HG02973 (cell line): ENCODE data around the gene PKMYT1.

Source experiments
- ATAC-seq: cut with Tn5 transposase; IDR thresholded peaks from one replicate; pipeline ENCODE4 v1.9.1; 2021; ENCODE audit warnings: moderate library complexity; ENCODE audit not compliant: unreplicated experiment

Gene PKMYT1

DNA sequence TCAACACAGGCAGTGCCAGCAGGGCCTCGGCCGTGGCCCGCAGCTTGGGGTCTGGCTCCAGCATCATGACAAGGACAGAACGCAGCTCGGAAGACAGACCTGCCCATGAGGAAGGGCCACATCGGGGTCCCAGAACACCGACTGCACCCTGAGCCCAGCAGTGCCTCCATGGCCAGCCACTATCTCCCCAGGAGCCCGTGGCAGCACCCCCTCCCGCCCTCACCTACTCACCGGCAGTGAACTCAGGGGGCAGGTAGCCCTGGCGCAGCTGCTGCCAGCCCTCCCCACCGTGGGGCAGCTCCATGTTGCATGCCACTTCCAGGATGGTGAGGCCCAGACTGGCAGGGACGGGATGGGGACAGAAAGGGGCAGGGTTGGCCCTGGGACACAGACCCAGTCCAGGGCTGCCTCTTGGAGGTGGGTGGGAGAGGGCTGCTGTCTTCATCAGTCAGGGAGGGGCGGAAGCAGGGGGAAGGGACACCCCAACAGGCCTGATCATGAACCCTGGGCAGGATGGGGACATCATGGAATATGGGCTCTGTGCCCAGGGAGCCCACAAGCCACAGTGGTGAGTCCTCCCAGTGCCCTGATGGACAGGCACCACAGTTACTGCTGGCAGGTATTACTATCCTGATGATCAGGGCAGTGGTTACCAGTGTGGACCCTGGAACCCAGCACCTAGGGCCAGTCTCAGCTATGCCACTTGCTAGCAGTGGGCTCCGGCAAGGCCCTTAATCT, 5.8 kb downstream of the PKMYT1 start:
- no peak for ATAC-seq

DNA sequence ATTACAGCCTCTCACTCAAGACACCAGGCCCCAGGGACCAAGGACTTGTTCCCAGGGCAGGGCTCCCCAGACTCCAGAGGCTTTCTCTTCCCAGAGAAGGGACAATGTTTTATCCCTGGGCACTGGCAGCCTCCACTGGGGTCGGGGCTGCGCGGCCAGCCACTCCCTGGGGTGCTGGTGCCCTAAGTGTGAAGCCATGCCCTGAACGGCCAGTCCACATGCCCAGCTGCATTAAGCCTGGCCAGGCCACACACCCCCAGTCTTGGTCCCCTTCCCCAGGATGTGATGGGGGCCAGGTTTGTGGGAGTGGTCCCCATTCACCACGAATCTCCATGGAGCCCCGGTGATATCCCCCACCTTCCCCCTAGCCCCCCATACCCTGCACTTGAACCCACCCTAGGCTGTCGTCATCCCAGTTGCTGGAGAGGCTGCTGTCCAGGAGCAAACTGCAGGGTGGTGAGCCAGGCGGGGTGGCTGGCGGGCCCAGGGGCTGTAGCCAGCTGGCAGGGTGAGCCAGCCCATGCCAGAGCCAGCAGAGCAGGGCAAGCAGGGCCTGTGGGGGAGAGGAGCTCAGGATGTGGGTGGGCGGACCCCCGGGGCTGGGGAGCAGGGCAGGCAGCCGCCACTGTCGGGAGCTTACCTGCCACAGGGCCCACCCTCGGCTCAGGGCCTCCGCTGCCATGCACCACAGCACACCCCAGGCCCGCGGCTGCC, 6.5 kb downstream of the PKMYT1 start:
- no peak for ATAC-seq

DNA sequence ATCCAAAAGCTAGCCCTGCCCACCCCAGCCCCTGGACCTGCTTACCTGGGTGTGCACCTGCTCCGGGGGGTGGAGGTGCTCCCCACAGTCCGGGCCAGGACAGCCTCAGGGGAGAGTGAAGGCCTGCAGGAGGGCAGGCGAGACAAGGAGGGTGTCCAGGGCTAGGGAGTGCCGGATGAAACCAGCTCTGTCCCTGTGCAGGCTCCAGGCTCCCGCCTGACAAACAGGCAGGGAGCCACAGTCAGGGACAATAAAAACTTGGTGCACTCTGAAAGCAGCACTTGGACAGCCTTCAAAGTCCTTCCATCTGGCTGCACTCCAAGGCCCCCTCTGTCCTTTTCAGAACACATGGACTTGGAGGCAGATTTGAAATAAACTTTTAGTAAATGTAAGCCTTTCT, 7.2 kb downstream of the PKMYT1 start:
- no peak for ATAC-seq

DNA sequence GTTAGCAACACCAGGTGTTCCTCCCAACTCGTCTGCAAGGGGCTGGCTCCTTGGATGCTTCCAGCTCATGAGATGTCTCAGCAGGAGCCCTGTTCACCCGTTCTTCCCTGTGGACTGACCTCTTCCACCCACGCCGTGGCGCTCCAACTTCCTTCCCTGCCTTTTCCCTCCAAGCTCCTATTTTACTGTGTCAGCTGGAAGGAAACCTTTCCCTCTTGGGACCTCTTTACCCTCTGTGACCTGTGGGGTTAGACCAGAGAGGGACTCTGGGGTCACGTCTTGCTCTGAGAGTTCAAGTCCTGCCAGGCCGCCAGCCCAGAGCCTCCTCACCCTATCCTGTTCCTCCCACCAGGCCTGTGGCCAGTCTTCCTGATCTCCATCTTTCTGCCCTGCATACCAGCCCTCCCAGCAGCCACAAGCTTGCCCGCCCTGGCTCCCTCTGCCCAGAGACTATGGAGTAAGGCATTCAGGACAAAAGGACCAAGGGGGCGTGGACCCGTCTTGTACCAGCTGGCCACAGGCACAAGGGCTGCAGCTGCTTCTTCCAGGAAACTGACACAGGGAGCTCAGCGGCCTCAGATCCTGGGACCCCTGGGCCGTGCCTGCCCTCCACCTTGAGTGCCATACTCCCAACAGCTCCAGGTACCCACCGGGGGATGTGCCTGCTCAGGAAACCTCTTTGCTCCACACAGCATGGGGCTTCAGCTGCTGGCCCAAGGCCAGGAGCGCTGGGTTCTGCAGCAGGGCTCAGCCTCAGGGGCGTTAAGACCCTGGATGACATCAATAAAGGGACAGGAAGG, 8.1 kb downstream of the PKMYT1 start:
- no peak for ATAC-seq

DNA sequence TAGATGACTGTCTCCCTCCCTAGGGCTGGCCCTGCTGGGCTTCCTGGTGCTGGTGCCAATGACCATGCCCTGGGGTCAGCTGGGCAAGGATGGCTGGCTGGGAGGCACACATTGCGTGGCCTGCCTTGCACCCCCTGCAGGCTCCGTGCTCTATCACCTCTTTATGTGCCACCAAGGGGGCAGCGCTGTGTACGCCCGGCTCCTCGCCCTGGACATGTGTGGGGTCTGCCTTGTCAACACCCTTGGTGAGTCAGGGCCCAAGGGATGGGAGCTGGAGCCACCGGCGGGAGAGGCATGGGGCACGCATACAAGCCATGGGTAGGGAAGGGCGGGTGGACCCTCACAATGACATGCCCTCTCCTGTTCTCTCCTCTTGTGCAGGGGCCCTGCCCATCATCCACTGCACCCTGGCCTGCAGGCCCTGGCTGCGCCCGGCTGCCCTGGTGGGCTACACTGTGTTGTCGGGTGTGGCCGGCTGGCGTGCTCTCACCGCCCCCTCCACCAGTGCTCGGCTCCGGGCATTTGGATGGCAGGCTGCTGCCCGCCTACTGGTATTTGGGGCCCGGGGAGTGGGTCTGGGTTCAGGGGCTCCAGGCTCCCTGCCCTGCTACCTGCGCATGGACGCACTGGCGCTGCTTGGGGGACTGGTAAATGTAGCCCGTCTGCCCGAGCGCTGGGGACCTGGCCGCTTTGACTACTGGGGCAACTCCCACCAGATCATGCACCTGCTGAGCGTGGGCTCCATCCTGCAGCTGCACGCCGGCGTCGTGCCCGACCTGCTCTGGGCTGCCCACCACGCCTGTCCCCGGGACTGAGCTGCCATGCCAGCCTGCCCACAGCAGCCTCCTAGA, 8.9 kb downstream of the PKMYT1 start:
- ATAC-seq: no peak

DNA sequence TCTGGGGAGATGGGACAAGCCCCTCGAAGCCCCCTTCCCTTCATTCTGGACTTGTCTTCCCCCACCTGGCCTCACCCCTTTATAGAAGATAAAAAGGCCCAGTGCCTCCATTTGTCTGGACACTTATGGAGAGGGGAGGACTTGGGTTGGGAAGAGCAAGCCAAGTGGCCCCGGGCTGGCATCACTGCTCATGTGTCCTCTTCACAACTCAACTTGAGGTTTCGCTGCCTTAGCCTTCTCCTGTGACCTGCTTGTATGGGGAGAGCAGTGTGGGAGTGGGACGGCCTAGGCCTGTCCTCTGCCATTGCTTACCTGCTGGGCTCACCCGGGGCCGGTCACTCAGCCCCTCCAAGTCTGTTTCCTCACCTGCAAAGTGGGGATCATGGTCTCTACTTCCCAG, 9.7 kb downstream of the PKMYT1 start:
- ATAC-seq: no peak

DNA sequence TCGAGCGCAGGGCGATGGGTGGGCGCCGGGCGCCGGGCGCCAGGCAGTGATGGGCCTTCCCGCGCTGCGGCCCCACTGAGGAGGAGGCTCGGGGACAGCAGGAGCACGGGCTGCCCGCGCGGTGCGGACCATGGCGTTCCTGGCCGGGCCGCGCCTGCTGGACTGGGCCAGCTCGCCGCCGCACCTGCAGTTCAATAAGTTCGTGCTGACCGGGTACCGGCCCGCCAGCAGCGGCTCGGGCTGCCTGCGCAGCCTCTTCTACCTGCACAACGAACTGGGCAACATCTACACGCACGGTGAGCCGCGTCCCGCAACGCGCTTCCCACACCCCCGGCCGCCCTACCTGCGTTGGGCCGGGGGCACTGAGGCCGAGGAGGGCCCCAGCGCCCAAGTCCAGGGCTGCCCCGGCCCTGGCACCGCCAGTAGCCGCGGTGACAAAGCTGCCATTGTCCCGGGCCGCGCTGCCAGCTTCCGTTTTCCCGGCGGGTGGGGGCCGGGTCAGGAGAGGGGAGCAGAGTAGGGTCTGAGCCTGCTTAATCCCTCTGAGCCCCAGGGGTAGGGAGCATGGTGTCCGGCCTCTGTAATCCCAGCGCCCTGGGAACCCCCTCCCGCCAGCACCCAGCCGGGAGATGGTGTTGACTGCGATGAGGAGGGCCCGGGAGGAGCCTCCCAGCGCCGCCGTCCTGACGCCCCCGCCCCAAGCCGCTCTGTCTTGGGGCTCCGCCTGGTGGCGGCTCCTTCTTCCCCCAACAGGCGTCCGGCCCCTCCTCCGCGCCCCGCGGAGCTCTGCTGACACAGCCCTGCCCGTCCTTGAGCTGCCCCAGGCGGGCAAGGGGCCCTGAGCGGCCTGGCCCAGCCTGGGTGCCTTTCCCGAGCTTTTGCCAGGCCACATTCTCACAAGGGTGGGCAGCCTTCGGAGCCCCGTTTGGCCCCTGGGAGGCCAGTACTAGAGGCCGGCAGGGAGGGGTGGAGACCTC, 10.4 kb downstream of the PKMYT1 start:
- ATAC-seq: peak; percentile 29

DNA sequence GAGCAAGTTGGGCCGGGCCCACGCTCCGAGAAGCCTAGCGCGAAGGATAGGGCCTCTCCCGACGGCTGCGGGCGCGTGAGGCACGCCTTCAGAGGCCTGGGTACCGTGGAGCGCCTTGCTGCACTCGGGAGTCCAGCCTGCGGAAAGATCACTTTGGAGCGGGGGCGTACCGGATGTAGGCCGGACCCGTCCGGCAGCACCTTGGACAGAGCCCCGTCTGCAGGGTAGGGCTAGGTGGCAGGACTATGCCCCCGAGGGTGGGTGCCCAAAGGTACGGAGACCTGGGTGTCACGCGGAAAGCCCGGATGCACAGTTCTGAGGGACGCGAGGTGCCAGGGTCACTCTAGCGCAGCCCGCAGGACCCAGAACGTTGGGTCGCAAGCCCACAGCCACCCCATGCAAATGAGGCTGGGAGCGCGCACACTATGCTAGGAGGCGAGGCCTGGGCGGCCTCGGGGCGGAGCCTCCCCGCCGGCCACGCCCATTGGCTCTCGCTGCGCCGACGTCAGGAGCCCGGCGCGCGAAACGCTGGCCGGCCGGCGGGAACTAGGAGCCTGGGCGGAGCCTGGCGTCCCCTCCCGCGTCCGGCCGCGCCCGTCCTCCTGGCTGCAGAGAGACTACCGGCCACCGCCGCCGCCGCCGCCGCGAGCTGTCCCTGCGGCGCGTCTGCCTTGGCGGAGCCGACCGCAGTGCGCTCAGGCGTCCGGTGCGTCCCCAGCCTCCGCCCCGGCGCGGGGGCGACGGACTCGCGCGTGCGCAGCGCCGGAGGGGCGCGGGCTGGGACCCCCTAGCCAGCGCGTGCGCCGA, 11.3 kb downstream of the PKMYT1 start, which contains the start of gene PAQR4:
TSS of gene PAQR4 (plus strand) at position 611 of the 807 bp plus-strand sequence. CDS start 327 bp downstream, outside the sequence.
- ATAC-seq: peak; percentile 60

DNA sequence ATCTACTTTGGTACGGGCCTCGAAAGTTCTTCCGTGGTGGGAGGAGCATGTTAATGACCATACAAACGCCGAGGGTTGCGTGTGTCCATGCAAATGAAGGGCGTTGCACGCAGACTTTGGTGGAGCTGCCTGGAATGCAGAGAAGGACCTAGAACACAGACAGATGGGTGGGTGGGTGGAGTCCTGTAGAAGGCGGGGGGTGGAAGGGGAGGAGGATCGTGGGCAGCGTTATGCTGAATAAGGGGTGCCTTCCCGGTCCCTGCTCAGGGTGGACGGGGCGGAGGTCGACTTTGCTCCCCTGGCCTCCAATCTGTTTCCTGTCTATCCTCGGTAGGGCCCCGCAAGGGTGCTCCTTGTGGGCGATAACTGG, 11.9 kb downstream of the PKMYT1 start:
- ATAC-seq: no peak

DNA sequence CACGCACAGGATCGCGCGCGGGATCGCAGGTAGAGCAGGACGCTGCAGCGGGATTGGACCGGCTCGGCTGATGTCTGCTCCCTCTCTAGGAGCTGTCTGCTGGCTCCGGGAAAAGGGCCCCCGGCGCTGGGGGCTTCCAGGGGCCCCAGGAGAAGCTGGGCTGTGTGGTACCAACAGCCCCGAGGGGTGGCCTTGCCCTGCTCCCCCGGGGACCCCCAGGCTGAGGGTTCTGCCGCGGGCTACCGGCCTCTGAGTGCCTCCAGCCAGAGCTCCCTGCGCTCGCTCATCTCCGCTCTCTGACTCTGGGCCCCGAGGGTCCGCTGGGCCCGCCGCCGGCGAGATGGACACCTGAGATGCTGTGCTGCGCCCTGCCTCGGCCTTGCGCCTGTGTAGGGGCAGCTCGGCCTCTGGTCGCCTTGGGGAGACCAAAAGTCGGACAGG, 12.5 kb downstream of the PKMYT1 start:
- ATAC-seq: no peak

DNA sequence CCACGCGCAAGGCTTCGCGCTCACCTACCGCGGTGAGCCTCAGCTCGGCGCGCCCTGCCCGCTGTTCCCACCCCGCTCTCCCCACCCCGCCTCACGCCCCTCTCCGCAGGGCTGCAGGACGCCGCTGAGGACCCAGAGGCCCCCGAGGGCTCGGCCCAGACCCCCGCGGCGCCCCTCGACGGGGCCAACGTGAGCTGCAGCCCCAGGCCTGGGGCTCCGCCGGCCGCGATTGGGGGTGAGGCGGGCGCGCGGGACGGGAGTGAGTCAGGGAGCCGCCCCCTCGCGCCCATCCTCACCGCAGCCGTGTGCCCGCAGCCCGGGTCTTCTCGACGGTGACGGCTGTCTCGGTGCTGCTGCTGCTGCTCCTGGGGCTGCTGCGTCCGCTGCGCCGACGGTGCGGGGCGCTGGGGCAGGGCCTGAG, 13.0 kb downstream of the PKMYT1 start:
- no peak for ATAC-seq

DNA sequence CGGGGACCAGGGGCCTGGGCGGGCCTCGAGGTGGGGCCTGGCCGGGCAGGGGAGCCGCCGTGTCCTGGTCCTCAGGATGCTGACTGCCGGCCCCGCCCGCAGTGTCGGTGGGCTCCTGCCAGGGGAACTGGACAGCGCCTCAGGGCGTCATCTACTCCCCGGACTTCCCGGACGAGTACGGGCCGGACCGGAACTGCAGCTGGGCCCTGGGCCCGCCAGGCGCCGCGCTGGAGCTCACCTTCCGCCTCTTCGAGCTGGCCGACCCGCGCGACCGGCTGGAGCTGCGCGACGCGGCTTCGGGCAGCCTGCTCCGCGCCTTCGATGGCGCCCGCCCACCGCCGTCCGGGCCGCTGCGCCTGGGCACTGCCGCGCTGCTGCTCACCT, 13.4 kb downstream of the PKMYT1 start:
- no peak for ATAC-seq

DNA sequence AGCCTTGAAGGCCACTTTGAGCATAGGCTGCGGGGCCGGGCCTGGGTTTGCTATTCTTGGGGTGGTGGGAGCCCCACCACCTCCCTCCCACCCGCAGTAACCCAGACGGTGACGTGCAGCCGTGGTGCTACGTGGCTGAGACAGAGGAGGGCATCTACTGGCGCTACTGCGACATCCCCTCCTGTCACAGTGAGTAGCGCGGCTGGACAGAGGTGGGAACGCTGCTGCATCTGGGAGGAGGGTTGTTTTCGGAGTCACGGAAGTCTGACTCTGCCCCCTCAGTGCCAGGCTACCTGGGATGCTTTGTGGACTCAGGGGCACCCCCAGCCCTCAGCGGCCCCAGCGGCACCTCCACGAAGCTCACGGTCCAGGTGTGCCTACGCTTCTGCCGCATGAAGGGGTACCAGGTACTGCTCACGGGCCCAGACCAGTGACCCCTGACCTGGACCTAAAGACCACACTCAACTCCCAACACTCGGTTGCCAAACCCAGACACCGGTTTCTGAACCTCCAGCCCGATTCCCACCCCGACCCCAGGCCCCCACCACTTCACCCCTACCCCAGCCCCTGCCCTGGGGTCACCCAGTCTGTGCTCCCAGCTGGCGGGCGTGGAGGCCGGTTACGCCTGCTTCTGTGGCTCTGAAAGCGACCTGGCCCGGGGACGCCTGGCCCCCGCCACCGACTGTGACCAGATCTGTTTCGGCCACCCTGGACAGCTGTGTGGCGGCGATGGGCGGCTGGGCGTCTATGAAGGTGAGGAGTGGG, 14.0 kb downstream of the PKMYT1 start:
- ATAC-seq: no peak

DNA sequence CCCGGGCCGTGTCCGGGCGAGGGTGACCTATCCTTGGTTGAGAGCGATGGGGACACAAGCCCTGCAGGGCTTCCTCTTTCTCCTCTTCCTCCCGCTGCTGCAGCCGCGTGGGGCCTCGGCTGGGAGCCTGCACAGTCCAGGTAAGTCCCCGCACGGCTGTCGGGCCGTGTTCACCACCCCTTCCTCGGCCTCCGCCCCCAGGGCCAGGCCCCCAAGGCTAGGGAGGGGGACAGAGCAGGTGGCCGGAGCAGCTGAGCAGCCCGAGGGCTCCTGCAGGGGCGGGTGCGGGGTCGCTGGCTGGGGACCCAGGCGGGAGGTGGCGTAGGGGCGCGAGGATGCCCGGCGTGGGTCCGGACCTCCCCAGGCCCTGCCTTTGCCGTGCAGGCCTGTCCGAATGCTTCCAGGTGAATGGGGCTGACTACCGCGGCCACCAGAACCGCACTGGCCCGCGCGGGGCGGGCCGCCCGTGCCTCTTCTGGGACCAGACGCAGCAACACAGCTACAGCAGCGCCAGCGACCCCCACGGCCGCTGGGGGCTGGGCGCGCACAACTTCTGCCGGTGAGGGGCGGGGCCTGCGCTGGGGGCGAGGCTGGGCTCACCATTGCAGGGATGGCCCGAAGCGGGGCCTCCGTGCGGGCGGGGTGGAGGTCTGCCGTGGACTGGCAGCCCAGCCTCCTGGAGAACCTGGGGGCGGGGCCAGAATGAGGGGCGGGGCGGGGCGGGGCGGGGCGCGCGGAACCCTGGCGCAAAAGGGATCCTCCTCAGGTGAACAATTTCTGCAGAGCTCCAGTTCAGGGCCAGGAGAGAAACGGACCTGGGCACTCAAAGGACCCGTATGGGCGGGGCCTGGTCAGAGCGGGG, 15.5 kb downstream of the PKMYT1 start:
- ATAC-seq: no peak

DNA sequence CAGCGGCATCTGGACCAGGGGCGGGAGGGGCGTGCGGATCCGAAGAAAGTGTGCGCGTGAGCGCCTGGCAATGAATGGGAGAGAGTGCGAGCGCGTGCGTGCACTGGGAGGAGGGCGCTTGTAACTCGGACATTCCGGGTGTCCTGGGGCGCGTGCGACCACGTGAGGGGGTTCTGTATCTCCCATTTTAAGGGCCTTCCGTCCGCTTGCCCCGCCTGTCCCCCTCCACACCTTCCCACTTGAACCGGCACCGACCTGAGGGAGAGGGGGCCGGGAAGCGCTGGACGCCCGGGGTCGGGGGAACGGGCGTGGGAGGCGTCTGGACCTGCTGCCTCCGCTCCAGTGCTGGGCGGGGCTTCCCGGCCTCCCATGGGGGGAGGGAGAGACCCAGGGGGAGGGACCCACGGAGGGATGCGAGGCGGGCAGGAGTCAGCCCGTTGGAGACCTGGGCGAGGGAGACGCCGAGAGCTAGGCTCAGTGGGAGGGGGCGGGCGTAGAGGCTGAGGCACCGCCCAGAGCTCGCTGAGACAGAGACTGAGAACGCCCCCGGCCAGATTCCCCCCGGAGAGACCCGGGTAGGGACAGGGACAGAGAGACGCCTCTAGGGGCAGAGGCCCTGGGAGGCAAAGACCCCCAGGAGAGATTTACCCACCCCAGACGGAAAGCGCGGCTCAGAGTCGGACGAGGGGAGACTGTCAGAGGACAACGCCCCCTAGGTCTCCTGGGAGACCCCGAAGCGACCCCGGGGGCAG, 16.3 kb downstream of the PKMYT1 start, which contains the start of gene KREMEN2:
TSS of gene KREMEN2 (plus strand) at position 553 of the 752 bp plus-strand sequence. CDS start 246 bp downstream, outside the sequence.
- no peak for ATAC-seq

DNA sequence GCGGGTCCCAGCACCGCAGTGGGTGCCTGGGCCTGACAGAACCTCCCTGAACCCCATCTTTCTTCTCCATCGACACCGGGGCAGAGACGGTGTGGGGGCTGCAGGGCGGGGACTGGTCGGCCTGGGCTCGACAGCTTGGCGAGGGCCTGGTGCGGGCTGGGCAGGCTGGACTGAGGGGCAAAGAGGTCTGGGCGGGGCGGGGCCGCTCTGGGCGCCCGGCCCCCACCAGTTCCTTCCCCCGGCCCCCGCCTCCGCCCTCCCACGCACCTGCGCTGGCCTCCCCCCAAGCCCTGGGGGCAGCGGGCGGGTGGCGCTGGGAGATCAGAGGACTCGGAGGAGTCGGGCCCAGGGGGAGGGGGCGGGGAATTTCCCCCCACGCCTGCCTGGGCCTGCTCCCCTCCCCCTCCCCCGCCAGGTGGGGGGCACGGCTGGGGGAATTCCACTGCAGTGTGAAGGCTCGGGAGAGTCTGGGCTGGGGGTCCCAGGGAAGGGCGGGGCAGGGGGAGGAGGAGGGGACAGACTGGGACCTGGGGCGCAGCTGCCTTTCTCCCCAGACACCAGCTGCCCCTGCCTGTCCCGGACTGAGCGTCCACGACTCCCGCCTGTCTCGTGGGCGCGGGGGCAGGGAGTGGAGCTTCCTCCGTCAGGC, 17.0 kb downstream of the PKMYT1 start:
- ATAC-seq: no peak
